ENCODE data around the gene ABCD1.
"Not testable (repeated sequence)": the region's sequence is repeated elsewhere in the genome, so short reads cannot be mapped to it uniquely, and the experiment has no call there.

ABCD1 gene

GRCh38 chrX:153732401-153732800 lies 7.7 kb downstream of the ABCD1 start:
- no peak for DNase-seq (ENCODE audit: low read depth in 3 of 3, low spot score in 1 of 3)

DNA sequence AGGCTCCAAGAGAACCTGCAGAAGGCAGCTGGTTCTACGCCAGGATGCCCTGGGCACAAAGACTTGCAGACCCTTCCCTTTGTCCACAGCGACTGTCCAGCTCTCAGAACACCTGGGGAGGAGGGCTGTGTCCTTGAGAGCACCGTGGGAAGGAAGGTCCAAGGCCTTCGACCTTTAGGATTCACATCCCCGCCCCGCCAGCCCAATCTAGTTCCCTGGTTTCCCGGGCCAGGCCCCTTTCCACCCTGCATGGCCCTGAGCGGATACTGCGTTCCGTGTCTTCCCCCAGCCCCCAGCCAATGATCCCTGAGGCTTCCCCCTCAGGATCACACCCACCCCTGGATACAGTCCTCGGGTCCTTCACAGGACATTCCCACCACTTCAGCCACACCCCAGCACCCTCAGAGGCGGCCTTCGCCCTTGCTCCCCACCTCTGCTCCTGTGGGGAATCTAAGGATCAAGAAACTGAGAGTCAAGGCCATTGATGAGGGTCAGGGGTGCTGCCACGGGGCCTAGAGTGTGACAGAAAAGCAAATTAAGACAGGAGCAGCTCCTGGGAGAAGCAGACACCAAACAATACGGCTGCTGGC lies 9.1 kb downstream of the ABCD1 start:
- DNase-seq (ENCODE audit: low read depth in 3 of 3, low spot score in 1 of 3), result no peak

GRCh38 chrX:153734871-153735270 lies 10.2 kb downstream of the ABCD1 start:
- DNase-seq (ENCODE audit: low read depth in 3 of 3, low spot score in 1 of 3), result no peak

DNA sequence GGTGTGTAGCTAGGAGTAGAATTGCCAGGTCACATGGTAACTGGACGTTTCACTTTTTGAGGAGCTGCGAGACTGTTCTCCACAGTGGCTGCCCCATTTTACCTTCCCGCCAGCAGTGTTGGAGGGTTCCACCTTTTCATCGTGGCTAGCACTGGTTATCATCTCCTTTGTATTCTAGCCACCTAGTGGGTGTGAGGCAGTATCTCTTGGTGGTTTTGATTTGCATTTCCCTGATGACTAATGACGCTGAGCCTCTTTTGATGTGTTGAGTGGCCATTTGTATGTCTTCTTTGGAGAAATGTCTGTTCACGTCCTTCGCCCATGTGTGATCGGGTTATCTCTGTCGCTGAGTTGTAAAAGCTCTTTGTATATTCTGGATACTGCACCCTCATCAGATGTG lies 10.6 kb downstream of the ABCD1 start:
- no peak for DNase-seq (ENCODE audit: low read depth in 3 of 3, low spot score in 1 of 3)

DNA sequence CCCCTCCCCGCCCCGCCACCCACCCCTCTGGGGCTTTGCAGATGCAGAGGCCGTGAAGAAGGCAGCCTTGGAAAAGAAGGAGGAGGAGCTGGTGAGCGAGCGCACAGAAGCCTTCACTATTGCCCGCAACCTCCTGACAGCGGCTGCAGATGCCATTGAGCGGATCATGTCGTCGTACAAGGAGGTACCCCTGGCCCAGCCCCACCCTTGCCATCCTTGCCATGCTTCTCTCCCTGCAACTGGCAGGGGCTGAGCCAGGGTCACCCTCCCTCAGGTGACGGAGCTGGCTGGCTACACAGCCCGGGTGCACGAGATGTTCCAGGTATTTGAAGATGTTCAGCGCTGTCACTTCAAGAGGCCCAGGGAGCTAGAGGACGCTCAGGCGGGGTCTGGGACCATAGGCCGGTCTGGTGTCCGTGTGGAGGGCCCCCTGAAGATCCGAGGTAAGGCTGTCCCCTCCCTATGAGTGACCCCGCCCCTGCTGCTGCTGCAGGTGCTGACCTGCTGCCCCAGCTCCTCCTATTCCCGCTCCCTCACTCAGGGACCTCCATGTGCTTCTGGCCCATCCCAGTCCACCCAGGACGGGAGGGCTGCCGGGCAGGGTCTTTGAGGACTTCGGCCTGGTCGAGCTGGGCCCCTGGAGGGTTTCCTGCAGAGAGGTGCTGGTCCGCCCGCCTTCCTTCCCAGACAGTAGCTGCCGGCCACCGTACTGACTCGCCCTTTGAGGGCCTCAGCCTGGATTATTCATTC lies 11.6 kb downstream of the ABCD1 start:
- no peak for DNase-seq (ENCODE audit: low read depth in 3 of 3, low spot score in 1 of 3)

GRCh38 chrX:153736871-153737441 lies 12.3 kb downstream of the ABCD1 start:
- no peak for DNase-seq (ENCODE audit: low read depth in 3 of 3, low spot score in 1 of 3)

- DNase-seq (ENCODE audit: low read depth in 3 of 3, low spot score in 1 of 3), result no peak
These were observed 13.5 kb downstream of the ABCD1 start for GRCh38 chrX:153738056-153738605.

- no peak for DNase-seq (ENCODE audit: low read depth in 3 of 3, low spot score in 1 of 3)
These were observed 15.3 kb downstream of the ABCD1 start for GRCh38 chrX:153739754-153740486.

GRCh38 chrX:153740631-153741222 lies 16.1 kb downstream of the ABCD1 start:
- no peak for DNase-seq (ENCODE audit: low read depth in 3 of 3, low spot score in 1 of 3)

GRCh38 chrX:153741446-153741845 lies 16.8 kb downstream of the ABCD1 start:
- no peak for DNase-seq (ENCODE audit: low read depth in 3 of 3, low spot score in 1 of 3)

DNA sequence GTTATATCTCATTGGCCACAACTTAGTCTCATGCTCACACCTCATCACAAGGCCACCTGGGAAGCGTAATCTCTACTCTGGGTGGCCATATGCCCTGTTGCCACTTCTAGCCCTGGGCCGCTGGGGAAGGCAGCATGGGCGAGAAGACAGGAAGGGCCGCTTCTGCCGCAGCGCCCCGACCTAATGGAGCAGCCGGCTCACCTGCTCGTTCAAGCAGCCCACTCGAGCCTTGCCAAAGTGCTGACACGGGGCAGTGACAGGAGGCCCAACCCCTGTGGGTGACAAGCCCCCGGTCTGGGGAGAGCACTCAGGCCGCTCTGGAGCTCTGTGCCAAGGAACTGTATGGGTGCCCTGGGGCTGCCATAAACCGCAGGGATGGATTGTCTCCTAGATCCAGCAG lies 17.5 kb downstream of the ABCD1 start:
- not testable (repeated sequence) for DNase-seq (ENCODE audit: low read depth in 3 of 3, low spot score in 1 of 3)

- DNase-seq (ENCODE audit: low read depth in 3 of 3, low spot score in 1 of 3), result not testable (repeated sequence)
These were observed 18.3 kb downstream of the ABCD1 start for GRCh38 chrX:153742796-153743467.

DNA sequence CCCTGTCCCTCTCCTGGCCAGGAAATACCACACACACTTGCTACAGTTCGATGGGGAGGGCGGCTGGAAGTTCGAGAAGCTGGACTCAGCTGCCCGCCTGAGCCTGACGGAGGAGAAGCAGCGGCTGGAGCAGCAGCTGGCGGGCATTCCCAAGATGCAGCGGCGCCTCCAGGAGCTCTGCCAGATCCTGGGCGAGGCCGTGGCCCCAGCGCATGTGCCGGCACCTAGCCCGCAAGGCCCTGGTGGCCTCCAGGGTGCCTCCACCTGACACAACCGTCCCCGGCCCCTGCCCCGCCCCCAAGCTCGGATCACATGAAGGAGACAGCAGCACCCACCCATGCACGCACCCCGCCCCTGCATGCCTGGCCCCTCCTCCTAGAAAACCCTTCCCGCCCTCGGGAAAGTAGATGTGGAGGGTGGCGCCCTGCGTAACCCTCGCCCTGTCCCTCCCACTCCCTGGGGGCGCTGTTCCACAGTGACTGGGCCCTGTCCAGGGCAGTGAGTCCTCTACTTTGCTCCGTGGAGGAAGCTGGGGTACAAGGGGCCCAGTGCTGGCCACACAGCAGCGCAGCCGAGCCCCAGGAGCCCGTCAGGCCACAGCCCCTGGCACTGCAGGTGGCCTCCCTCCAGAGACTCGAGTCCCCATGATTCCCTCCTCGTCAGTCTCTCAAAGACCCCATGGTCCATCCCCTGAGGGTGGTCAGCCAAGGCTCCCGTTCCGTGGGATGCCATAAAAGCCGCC lies 19.0 kb downstream of the ABCD1 start:
- DNase-seq (ENCODE audit: low read depth in 3 of 3, low spot score in 1 of 3), result not testable (repeated sequence)

DNA sequence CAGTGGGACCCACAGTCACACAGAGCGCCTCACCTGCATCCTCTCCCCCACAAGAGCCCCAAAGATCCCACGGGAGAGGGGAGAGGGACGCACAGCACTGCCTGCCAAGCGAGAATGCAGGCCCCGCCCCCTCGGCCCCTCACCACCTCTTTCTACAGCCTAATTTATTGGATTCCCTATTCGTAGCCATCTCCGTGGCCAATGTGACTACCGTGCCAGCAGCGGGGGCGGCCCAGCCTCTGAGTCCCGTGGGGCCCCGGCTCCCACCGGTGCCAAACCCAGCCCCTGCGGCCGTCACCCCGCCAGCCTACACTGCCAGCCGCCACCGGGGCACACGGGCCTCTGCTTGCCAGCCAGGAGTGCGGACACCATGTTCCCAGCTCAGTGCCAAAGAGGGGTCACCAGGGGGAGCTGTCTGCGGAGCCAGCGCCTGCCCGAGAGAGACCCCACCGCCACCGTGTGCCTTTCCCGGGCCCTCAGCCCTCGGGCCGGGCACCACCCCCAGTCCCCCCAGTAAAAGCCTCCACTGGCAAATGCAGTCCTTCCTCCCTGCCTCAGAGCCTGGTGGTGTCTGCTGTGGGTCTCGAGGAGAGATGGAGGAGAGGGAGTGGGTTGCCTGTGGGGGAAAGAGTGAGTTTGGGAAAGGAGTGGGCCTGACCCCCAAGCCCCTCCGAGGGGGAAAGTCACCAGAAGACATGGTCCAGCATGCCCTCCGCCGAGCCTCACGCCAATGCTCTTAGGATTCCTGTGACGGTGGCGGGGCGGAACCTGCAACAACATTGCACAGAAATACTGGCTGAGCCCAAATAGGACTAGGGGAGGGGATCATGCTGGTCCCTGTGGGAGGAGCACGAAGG lies 19.8 kb downstream of the ABCD1 start:
- DNase-seq (ENCODE audit: low read depth in 3 of 3, low spot score in 1 of 3), result no peak

DNA sequence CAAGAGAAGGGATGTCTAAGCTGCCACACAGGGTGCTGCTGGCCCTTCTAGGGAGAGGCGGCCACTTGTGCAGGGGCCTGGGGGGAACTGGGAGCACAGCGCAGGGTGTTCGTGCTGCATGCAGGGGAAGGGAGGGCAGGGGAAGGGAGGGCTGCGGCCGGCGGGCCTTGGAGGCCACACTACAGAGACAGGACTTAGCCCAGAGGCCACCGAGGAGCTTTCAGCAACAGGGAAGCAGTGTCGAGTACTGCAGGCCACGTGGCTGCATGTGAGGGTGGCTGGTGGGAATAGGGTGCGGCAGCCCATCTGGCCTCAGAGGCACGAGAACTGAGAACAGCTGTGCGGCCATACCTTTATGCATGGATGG lies 20.4 kb downstream of the ABCD1 start:
- DNase-seq (ENCODE audit: low read depth in 3 of 3, low spot score in 1 of 3), result not testable (repeated sequence)

- no peak for DNase-seq (ENCODE audit: low read depth in 3 of 3, low spot score in 1 of 3)
These were observed 21.7 kb downstream of the ABCD1 start for GRCh38 chrX:153746359-153746758.

DNA sequence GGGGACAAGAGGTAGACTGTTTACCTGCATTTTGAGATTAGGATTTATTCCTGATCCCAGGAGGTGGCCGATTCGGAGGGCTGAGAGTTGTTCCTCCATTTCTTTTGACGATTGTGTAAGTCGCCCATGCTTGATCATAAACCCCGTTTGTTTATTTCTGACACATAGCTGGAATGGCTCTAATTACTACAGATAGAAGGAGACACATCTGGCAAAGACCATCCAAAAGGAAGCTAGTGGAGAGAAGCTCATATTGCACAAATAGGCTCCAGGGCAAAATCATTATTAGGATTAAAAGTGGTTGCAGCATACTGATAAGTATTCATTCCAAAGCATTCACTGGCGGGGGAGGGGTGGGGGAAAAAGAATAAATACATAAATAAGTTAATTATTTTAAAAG lies 22.3 kb downstream of the ABCD1 start:
- not testable (repeated sequence) for DNase-seq (ENCODE audit: low read depth in 3 of 3, low spot score in 1 of 3)

DNA sequence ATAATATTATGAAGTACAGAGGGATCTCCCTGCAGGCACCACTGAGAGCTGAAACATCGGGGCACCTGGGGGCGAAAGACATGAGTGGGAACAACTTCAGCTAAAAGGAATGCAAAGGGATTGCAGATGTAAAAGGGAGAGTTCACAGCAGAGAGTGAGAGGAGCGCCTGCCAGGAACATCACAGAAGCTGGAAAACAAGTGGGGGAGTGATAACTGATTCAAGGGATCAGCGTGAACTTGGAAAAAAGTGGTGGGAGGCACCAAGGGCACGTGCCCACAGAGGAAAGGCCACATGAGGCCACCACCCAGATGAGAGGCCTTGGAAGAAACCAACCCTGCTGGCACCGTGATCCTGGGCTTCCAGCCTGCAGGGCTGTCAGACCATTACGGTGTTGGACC lies 24.4 kb downstream of the ABCD1 start:
- DNase-seq (ENCODE audit: low read depth in 3 of 3, low spot score in 1 of 3), result not testable (repeated sequence)

GRCh38 chrX:153750127-153750774 lies 25.6 kb downstream of the ABCD1 start:
- DNase-seq (ENCODE audit: low read depth in 3 of 3, low spot score in 1 of 3), result no peak

Measured in stimulated activated CD4-positive, alpha-beta T cell treated with anti-CD3 and anti-CD28 coated beads, TNF-alpha, amount 100 ng/mL, for 1 hour (primary cell).